ENCODE results near the gene PPP1R9B.

The PPP1R9B gene

GRCh38 chr17:50112694-50113093 lies 37.8 kb downstream of the PPP1R9B start:
- H3K9ac ChIP-seq (ENCODE audit: low read depth in 1 of 2, low read length in 2 of 2), result no peak overlapping the region
- no peak overlapping the region for H3K27ac ChIP-seq (ENCODE audit: low read depth, low read length)
- H3K36me3 ChIP-seq (ENCODE audit: control insufficient read depth in 1 of 2, insufficient read depth in 2 of 2, low read length in 2 of 2), result peaks cover 18 to 31% of the 10 kb centered on the region in 2 donors
- H3K4me3 ChIP-seq (ENCODE audit: low read depth in 1 of 2, low read length in 2 of 2), result no peak overlapping the region
- no peaks in the 10 kb centered on the region for H3K9me3 ChIP-seq (ENCODE audit: control insufficient read depth in 1 of 2, low read length in 2 of 2)
- H3K27me3 ChIP-seq (ENCODE audit: control insufficient read depth in 1 of 2, insufficient read depth in 2 of 2, low read length in 2 of 2), result peaks cover 9 to 10% of the 10 kb centered on the region in 2 donors
- peaks cover 22 to 40% of the 10 kb centered on the region in 2 donors for H3K4me1 ChIP-seq (ENCODE audit: control insufficient read depth in 1 of 2, insufficient read depth in 2 of 2, low read length in 2 of 2)

DNA sequence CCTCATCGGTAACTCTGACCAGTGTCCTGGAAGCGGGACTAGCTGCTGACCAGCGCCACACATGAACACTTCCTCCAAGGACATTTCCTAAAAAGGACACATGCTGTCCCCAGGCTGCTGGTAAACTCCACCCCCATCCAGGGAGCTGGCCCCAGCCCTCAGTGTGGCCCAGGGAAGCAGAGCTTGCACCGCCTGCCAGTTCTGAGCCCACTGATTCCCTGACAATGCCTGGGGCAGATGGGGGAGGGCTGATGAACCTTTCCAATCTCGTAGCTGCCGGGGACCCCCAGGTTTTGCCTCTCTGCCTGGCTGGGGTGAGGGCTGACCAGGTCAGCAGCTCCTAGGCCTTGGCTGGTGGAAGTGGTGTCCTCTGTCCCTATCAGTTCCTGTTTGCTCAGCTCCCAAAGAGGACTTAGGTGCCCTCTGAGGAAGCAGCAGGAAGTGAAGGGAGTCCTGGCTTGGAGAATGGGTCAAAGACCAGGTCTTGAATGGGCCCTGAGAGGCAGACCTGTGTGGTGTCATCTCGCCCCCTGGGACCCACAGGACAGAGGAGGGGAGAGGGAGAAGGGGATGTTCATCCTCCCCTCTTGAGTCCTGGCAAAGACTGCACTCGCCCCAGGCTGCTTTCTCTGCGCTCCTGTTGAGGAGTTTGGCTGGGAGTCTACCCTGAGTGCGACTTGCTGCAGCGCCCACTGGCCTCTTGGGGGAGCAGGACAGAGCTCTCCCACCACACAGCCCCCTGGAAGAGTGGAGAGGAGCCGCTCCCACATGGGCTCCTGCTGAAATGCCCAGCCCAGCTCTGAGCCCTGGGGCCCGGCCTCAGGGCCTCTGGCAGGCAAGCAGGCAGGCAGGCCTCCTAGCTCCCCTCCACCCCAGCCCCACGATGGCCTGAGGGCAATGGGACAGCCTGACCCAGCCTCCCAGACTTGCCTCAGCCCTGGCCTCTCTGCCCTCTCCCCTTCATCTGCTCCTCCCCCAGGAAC lies 38.5 kb downstream of the PPP1R9B start:
- no peak overlapping the region for H3K4me3 ChIP-seq (ENCODE audit: low read depth in 1 of 2, low read length in 2 of 2)
- H3K9ac ChIP-seq (ENCODE audit: low read depth in 1 of 2, low read length in 2 of 2), result peak overlapping the region in 1 of 2 donors; percentile 35
- peaks cover 22 to 37% of the 10 kb centered on the region in 2 donors for H3K36me3 ChIP-seq (ENCODE audit: control insufficient read depth in 1 of 2, insufficient read depth in 2 of 2, low read length in 2 of 2)
- peaks cover 20 to 38% of the 10 kb centered on the region in 2 donors for H3K4me1 ChIP-seq (ENCODE audit: control insufficient read depth in 1 of 2, insufficient read depth in 2 of 2, low read length in 2 of 2)
- H3K27ac ChIP-seq (ENCODE audit: low read depth, low read length), result peak overlapping the region; percentile 51
- no peaks in the 10 kb centered on the region for H3K9me3 ChIP-seq (ENCODE audit: control insufficient read depth in 1 of 2, low read length in 2 of 2)
- H3K27me3 ChIP-seq (ENCODE audit: control insufficient read depth in 1 of 2, insufficient read depth in 2 of 2, low read length in 2 of 2), result peaks cover 9 to 10% of the 10 kb centered on the region in 2 donors

- Histone ChIP-seq H3K27ac (ENCODE audit: low read depth, low read length) (peak overlapping the region; percentile 68), H3K9ac (ENCODE audit: low read depth in 1 of 2, low read length in 2 of 2) (peak overlapping the region in 1 of 2 donors; percentile 35), H3K9me3 (ENCODE audit: control insufficient read depth in 1 of 2, low read length in 2 of 2) (no peaks in the 10 kb centered on the region), H3K4me1 (ENCODE audit: control insufficient read depth in 1 of 2, insufficient read depth in 2 of 2, low read length in 2 of 2) (peaks cover 18 to 33% of the 10 kb centered on the region in 2 donors), H3K36me3 (ENCODE audit: control insufficient read depth in 1 of 2, insufficient read depth in 2 of 2, low read length in 2 of 2) (peaks cover 28 to 48% of the 10 kb centered on the region in 2 donors), H3K4me3 (ENCODE audit: low read depth in 1 of 2, low read length in 2 of 2) (no peak overlapping the region), H3K27me3 (ENCODE audit: control insufficient read depth in 1 of 2, insufficient read depth in 2 of 2, low read length in 2 of 2) (peaks cover 6 to 7% of the 10 kb centered on the region in 2 donors)
Measured at GRCh38 chr17:50110591-50111349, 39.7 kb downstream of the PPP1R9B start.

DNA sequence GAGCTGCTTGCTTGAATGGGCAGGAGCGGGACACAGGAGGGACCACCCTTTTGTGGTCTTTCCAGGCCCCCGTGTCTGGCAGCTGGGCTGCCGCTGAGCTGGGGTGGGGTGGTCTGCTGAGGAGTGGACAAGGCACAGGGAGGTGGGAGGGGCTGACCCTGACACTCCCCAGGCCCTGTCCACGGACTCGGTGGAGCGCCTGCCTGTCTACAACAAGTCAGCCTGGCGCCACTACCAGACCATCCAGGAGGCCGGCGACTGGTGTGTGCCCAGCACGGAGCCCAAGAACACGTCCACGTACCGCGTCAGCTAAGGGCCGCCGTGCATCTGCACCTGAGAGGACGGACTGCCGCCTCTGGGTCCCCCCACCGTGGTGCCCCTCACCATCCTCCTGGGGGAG lies 40.7 kb downstream of the PPP1R9B start:
- no peak overlapping the region for H3K27ac ChIP-seq (ENCODE audit: low read depth, low read length)
- no peak overlapping the region for H3K4me3 ChIP-seq (ENCODE audit: low read depth in 1 of 2, low read length in 2 of 2)
- H3K4me1 ChIP-seq (ENCODE audit: control insufficient read depth in 1 of 2, insufficient read depth in 2 of 2, low read length in 2 of 2), result peaks cover 18 to 32% of the 10 kb centered on the region in 2 donors
- no peak overlapping the region for H3K9ac ChIP-seq (ENCODE audit: low read depth in 1 of 2, low read length in 2 of 2)
- peaks cover 34 to 55% of the 10 kb centered on the region in 2 donors for H3K36me3 ChIP-seq (ENCODE audit: control insufficient read depth in 1 of 2, insufficient read depth in 2 of 2, low read length in 2 of 2)
- no peaks in the 10 kb centered on the region for H3K9me3 ChIP-seq (ENCODE audit: control insufficient read depth in 1 of 2, low read length in 2 of 2)
- H3K27me3 ChIP-seq (ENCODE audit: control insufficient read depth in 1 of 2, insufficient read depth in 2 of 2, low read length in 2 of 2), result no peaks in the 10 kb centered on the region

GRCh38 chr17:50109207-50109606 lies 41.3 kb downstream of the PPP1R9B start:
- H3K27ac ChIP-seq (ENCODE audit: low read depth, low read length), result no peak overlapping the region
- no peaks in the 10 kb centered on the region for H3K27me3 ChIP-seq (ENCODE audit: control insufficient read depth in 1 of 2, insufficient read depth in 2 of 2, low read length in 2 of 2)
- peaks cover 34 to 55% of the 10 kb centered on the region in 2 donors for H3K36me3 ChIP-seq (ENCODE audit: control insufficient read depth in 1 of 2, insufficient read depth in 2 of 2, low read length in 2 of 2)
- peaks cover 18 to 26% of the 10 kb centered on the region in 2 donors for H3K4me1 ChIP-seq (ENCODE audit: control insufficient read depth in 1 of 2, insufficient read depth in 2 of 2, low read length in 2 of 2)
- no peak overlapping the region for H3K4me3 ChIP-seq (ENCODE audit: low read depth in 1 of 2, low read length in 2 of 2)
- H3K9me3 ChIP-seq (ENCODE audit: control insufficient read depth in 1 of 2, low read length in 2 of 2), result no peaks in the 10 kb centered on the region
- H3K9ac ChIP-seq (ENCODE audit: low read depth in 1 of 2, low read length in 2 of 2), result no peak overlapping the region

DNA sequence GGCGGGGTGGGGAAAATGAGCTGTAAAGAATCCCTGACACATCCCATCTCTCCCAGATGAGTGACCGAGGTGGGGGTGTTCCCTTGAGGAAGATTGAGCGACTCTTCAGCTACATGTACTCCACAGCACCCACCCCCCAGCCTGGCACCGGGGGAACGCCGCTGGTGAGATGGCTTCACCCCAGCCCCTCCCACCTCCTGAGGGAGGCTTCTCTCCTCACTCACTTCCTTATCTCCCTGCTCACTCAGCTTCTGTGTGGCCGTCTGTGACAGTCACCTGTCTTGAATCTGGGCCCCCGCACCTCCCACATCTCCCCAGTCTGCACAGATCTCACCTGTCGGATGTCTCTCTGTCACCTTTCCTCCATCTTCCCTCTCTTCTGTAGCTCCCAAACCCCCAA lies 41.9 kb downstream of the PPP1R9B start:
- Histone ChIP-seq H3K4me3 (ENCODE audit: low read depth in 1 of 2, low read length in 2 of 2) (no peak overlapping the region), H3K9ac (ENCODE audit: low read depth in 1 of 2, low read length in 2 of 2) (no peak overlapping the region), H3K27me3 (ENCODE audit: control insufficient read depth in 1 of 2, insufficient read depth in 2 of 2, low read length in 2 of 2) (no peaks in the 10 kb centered on the region), H3K4me1 (ENCODE audit: control insufficient read depth in 1 of 2, insufficient read depth in 2 of 2, low read length in 2 of 2) (peaks cover 18 to 24% of the 10 kb centered on the region in 2 donors), H3K27ac (ENCODE audit: low read depth, low read length) (no peak overlapping the region), H3K36me3 (ENCODE audit: control insufficient read depth in 1 of 2, insufficient read depth in 2 of 2, low read length in 2 of 2) (peaks cover 34 to 56% of the 10 kb centered on the region in 2 donors), H3K9me3 (ENCODE audit: control insufficient read depth in 1 of 2, low read length in 2 of 2) (no peaks in the 10 kb centered on the region)

GRCh38 chr17:50107790-50108414 lies 42.6 kb downstream of the PPP1R9B start:
- no peak overlapping the region for H3K27ac ChIP-seq (ENCODE audit: low read depth, low read length)
- peaks cover 19 to 22% of the 10 kb centered on the region in 2 donors for H3K4me1 ChIP-seq (ENCODE audit: control insufficient read depth in 1 of 2, insufficient read depth in 2 of 2, low read length in 2 of 2)
- no peak overlapping the region for H3K4me3 ChIP-seq (ENCODE audit: low read depth in 1 of 2, low read length in 2 of 2)
- no peaks in the 10 kb centered on the region for H3K9me3 ChIP-seq (ENCODE audit: control insufficient read depth in 1 of 2, low read length in 2 of 2)
- no peak overlapping the region for H3K9ac ChIP-seq (ENCODE audit: low read depth in 1 of 2, low read length in 2 of 2)
- H3K27me3 ChIP-seq (ENCODE audit: control insufficient read depth in 1 of 2, insufficient read depth in 2 of 2, low read length in 2 of 2), result no peaks in the 10 kb centered on the region
- peaks cover 34 to 60% of the 10 kb centered on the region in 2 donors for H3K36me3 ChIP-seq (ENCODE audit: control insufficient read depth in 1 of 2, insufficient read depth in 2 of 2, low read length in 2 of 2)

GRCh38 chr17:50106393-50107131 lies 43.9 kb downstream of the PPP1R9B start:
- H3K36me3 ChIP-seq (ENCODE audit: control insufficient read depth in 1 of 2, insufficient read depth in 2 of 2, low read length in 2 of 2), result peaks cover 34 to 60% of the 10 kb centered on the region in 2 donors
- H3K27ac ChIP-seq (ENCODE audit: low read depth, low read length), result no peak overlapping the region
- H3K9ac ChIP-seq (ENCODE audit: low read depth in 1 of 2, low read length in 2 of 2), result no peak overlapping the region
- no peaks in the 10 kb centered on the region for H3K9me3 ChIP-seq (ENCODE audit: control insufficient read depth in 1 of 2, low read length in 2 of 2)
- H3K27me3 ChIP-seq (ENCODE audit: control insufficient read depth in 1 of 2, insufficient read depth in 2 of 2, low read length in 2 of 2), result no peaks in the 10 kb centered on the region
- H3K4me1 ChIP-seq (ENCODE audit: control insufficient read depth in 1 of 2, insufficient read depth in 2 of 2, low read length in 2 of 2), result peaks cover 18 to 21% of the 10 kb centered on the region in 2 donors
- no peak overlapping the region for H3K4me3 ChIP-seq (ENCODE audit: low read depth in 1 of 2, low read length in 2 of 2)

GRCh38 chr17:50105811-50106210 lies 44.7 kb downstream of the PPP1R9B start:
- Histone ChIP-seq H3K9ac (ENCODE audit: low read depth in 1 of 2, low read length in 2 of 2) (no peak overlapping the region), H3K4me1 (ENCODE audit: control insufficient read depth in 1 of 2, insufficient read depth in 2 of 2, low read length in 2 of 2) (peaks cover 20 to 24% of the 10 kb centered on the region in 2 donors), H3K36me3 (ENCODE audit: control insufficient read depth in 1 of 2, insufficient read depth in 2 of 2, low read length in 2 of 2) (peaks cover 34 to 58% of the 10 kb centered on the region in 2 donors), H3K9me3 (ENCODE audit: control insufficient read depth in 1 of 2, low read length in 2 of 2) (no peaks in the 10 kb centered on the region), H3K27ac (ENCODE audit: low read depth, low read length) (no peak overlapping the region), H3K27me3 (ENCODE audit: control insufficient read depth in 1 of 2, insufficient read depth in 2 of 2, low read length in 2 of 2) (no peaks in the 10 kb centered on the region), H3K4me3 (ENCODE audit: low read depth in 1 of 2, low read length in 2 of 2) (no peak overlapping the region)
